ENCODE measurements around the gene CYP8B1. TPM values are rescaled to one million over a fixed set of nuclear protein-coding genes. Genes with fewer than 3 reads are reported as not detected.

Gene CYP8B1
- total RNA-seq, 1 experiment from 2014 or later = not detected

- H3K4me3 Mint-ChIP-seq (ENCODE audit: low read depth, unreplicated experiment) = no peak overlapping the region
- intact Hi-C loops (cut with micrococcal nuclease; ENCODE audit: unreplicated experiment) = no loop called here
- CTCF ChIA-PET = no interaction called here
- H3K36me3 Mint-ChIP-seq (ENCODE audit: insufficient read depth, unreplicated experiment) = no peaks in the 10 kb centered on the region
- DNase-seq = no peak
- H3K27me3 Mint-ChIP-seq (ENCODE audit: unreplicated experiment) = peaks cover 86% of the 10 kb centered on the region
- TF ChIP-seq CTCF (IDR thresholded peaks at IDR 0.05; ENCODE audit: unreplicated experiment) = no peak
- BruUV-seq (replicated peaks) = no TSS peak
- no peaks in the 10 kb centered on the region for H3K4me1 Mint-ChIP-seq (ENCODE audit: low read depth, unreplicated experiment)
- no peaks in the 10 kb centered on the region for H3K9me3 Mint-ChIP-seq (ENCODE audit: low read depth, unreplicated experiment)
- H3K27ac Mint-ChIP-seq (ENCODE audit: unreplicated experiment) = no peak overlapping the region
Measured at GRCh38 chr3:42867138-42867537, 8.5 kb downstream of the CYP8B1 start.

- no TSS peak for BruUV-seq (replicated peaks)
- H3K27ac Mint-ChIP-seq (ENCODE audit: unreplicated experiment) = no peak overlapping the region
- no peak for TF ChIP-seq CTCF (IDR thresholded peaks at IDR 0.05; ENCODE audit: unreplicated experiment)
- peaks cover 3% of the 10 kb centered on the region for H3K9me3 Mint-ChIP-seq (ENCODE audit: low read depth, unreplicated experiment)
- H3K27me3 Mint-ChIP-seq (ENCODE audit: unreplicated experiment) = peaks cover 90% of the 10 kb centered on the region
- H3K4me1 Mint-ChIP-seq (ENCODE audit: low read depth, unreplicated experiment) = no peaks in the 10 kb centered on the region
- no peaks in the 10 kb centered on the region for H3K36me3 Mint-ChIP-seq (ENCODE audit: insufficient read depth, unreplicated experiment)
- CTCF ChIA-PET = no interaction called here
- H3K4me3 Mint-ChIP-seq (ENCODE audit: low read depth, unreplicated experiment) = no peak overlapping the region
- no peak for DNase-seq
- intact Hi-C loops (cut with micrococcal nuclease; ENCODE audit: unreplicated experiment) = no loop called here
Measured at GRCh38 chr3:42865256-42865655, 10.4 kb downstream of the CYP8B1 start.

GRCh38 chr3:42864321-42864950 lies 11.2 kb downstream of the CYP8B1 start:
- Mint-ChIP-seq H3K4me1 (ENCODE audit: low read depth, unreplicated experiment) (no peaks in the 10 kb centered on the region), H3K27ac (ENCODE audit: unreplicated experiment) (no peak overlapping the region), H3K27me3 (ENCODE audit: unreplicated experiment) (peaks cover 90% of the 10 kb centered on the region), H3K9me3 (ENCODE audit: low read depth, unreplicated experiment) (peaks cover 3% of the 10 kb centered on the region), H3K4me3 (ENCODE audit: low read depth, unreplicated experiment) (no peak overlapping the region), H3K36me3 (ENCODE audit: insufficient read depth, unreplicated experiment) (no peaks in the 10 kb centered on the region)
- no peak for TF ChIP-seq CTCF (IDR thresholded peaks at IDR 0.05; ENCODE audit: unreplicated experiment)
- CTCF ChIA-PET = no interaction called here
- no TSS peak for BruUV-seq (replicated peaks)
- intact Hi-C loops (cut with micrococcal nuclease; ENCODE audit: unreplicated experiment) = no loop called here
- DNase-seq = no peak

GRCh38 chr3:42856544-42856943 lies 19.1 kb downstream of the CYP8B1 start:
- BruUV-seq (replicated peaks) = no TSS peak
- no peak overlapping the region for H3K4me3 Mint-ChIP-seq (ENCODE audit: low read depth, unreplicated experiment)
- intact Hi-C loops (cut with micrococcal nuclease; ENCODE audit: unreplicated experiment) = no loop called here
- no peaks in the 10 kb centered on the region for H3K36me3 Mint-ChIP-seq (ENCODE audit: insufficient read depth, unreplicated experiment)
- peaks cover 71% of the 10 kb centered on the region for H3K27me3 Mint-ChIP-seq (ENCODE audit: unreplicated experiment)
- no peak for DNase-seq
- CTCF ChIA-PET = interaction anchor here (0.7 kb wide), 1 partner anchor 189 kb away, joined by 4 read pairs; no protein-coding TSS in a partner anchor
- no peak overlapping the region for H3K27ac Mint-ChIP-seq (ENCODE audit: unreplicated experiment)
- no peak for TF ChIP-seq CTCF (IDR thresholded peaks at IDR 0.05; ENCODE audit: unreplicated experiment)
- H3K9me3 Mint-ChIP-seq (ENCODE audit: low read depth, unreplicated experiment) = peaks cover 3% of the 10 kb centered on the region
- H3K4me1 Mint-ChIP-seq (ENCODE audit: low read depth, unreplicated experiment) = no peaks in the 10 kb centered on the region
